Activated CD8-positive, alpha-beta memory T cell treated with anti-CD3 and anti-CD28 coated beads, Interleukin-2, amount 50 U/mL, for 48 hours (primary cell): ENCODE measurements around the gene ECT2L.
"Not testable (repeated sequence)": the region's sequence is repeated elsewhere in the genome, so short reads cannot be mapped to it uniquely, and the experiment has no call there.

Experiments used
- DNase-seq: peaks from one replicate; pipeline ENCODE4 v3.0.0-alpha.2; 2020

The ECT2L gene

GRCh38 chr6:138863321-138863720 is 67.4 kb downstream of the ECT2L start:
- DNase-seq = no peak

- DNase-seq = no peak
Measured at GRCh38 chr6:138864343-138864890, 68.5 kb downstream of the ECT2L start.

GRCh38 chr6:138865480-138866109 is 69.7 kb downstream of the ECT2L start:
- no peak for DNase-seq

GRCh38 chr6:138868181-138868580 is 72.3 kb downstream of the ECT2L start:
- DNase-seq = no peak

- no peak for DNase-seq
Measured at GRCh38 chr6:138869398-138869797, 73.5 kb downstream of the ECT2L start.

- no peak for DNase-seq
Measured at GRCh38 chr6:138873191-138873590, 77.3 kb downstream of the ECT2L start.

GRCh38 chr6:138882369-138883017 is 86.6 kb downstream of the ECT2L start:
- DNase-seq = no peak

- DNase-seq = no peak
Measured at GRCh38 chr6:138885156-138885819, 89.4 kb downstream of the ECT2L start.

GRCh38 chr6:138891255-138891986 is 95.5 kb downstream of the ECT2L start:
- no peak for DNase-seq

- no peak for DNase-seq
Measured at GRCh38 chr6:138896104-138896756, 100.3 kb downstream of the ECT2L start.

- DNase-seq = no peak
Measured at GRCh38 chr6:138897031-138897430, 101.1 kb downstream of the ECT2L start.

- no peak for DNase-seq
Measured at GRCh38 chr6:138907167-138907566, 111.3 kb downstream of the ECT2L start.

- no peak for DNase-seq
Measured at GRCh38 chr6:138909511-138909910, 113.6 kb downstream of the ECT2L start.

- DNase-seq = no peak
Measured at GRCh38 chr6:138909975-138910374, 114.1 kb downstream of the ECT2L start.

GRCh38 chr6:138912308-138912707 is 116.4 kb downstream of the ECT2L start:
- no peak for DNase-seq

- DNase-seq = no peak
Measured at GRCh38 chr6:138914701-138915100, 118.8 kb downstream of the ECT2L start.

- DNase-seq = no peak
Measured at GRCh38 chr6:138920906-138921305, 125.0 kb downstream of the ECT2L start.

GRCh38 chr6:138923561-138923960 is 127.7 kb downstream of the ECT2L start:
- DNase-seq = no peak

- no peak for DNase-seq
Measured at GRCh38 chr6:138925806-138926205, 129.9 kb downstream of the ECT2L start.

- DNase-seq = no peak
Measured at GRCh38 chr6:138926579-138926978, 130.7 kb downstream of the ECT2L start.

GRCh38 chr6:138931660-138932059 is 135.8 kb downstream of the ECT2L start:
- DNase-seq = no peak

- not testable (repeated sequence) for DNase-seq
Measured at GRCh38 chr6:138936873-138937272, 141.0 kb downstream of the ECT2L start.
